Right cardiac atrium (tissue), 5 donors: Measurements from ENCODE around the gene L1CAM. TPM values are rescaled to one million over a fixed set of nuclear protein-coding genes. Genes with fewer than 3 reads are reported as not detected.

Experiments
- ATAC-seq, 2 donors: fragments of 200-7000 bp; cut with Tn5 transposase; one replicate each; pipeline versions ENCODE4 v1.8.0 to v1.9.1; 2020; ENCODE audit warnings: moderate library complexity in 2 of 2, mild to moderate bottlenecking in 1 of 2
- DNase-seq, 3 donors: peaks; one replicate each; pipeline ENCODE4 v3.0.0-alpha.2; 2020
- H3K27ac ChIP-seq: one replicate; pipeline ENCODE4 v1.5.1; 2013; ENCODE audit warnings: mild to moderate bottlenecking, low read length, control low read depth, moderate library complexity
- H3K27me3 ChIP-seq: one replicate; pipeline ENCODE4 v1.6.1; 2013; ENCODE audit not compliant: control insufficient read depth, insufficient read depth
- H3K4me1 ChIP-seq: one replicate; pipeline ENCODE4 v1.6.1; 2013; ENCODE audit warnings: low read length; ENCODE audit not compliant: control insufficient read depth, insufficient read depth
- H3K4me3 ChIP-seq: one replicate; pipeline ENCODE4 v1.5.1; 2013; ENCODE audit warnings: low read length, control low read depth
- H3K9me3 ChIP-seq: one replicate; pipeline ENCODE4 v1.6.1; 2013; ENCODE audit warnings: low read length; ENCODE audit not compliant: control insufficient read depth
- WGBS: extraction: QIAGEN DNeasy Blood & Tissue Kit; methylation state at CpG from one replicate; pipeline ENCODE4 v1.1.7; 2013; 5-methylcytosine and 5-hydroxymethylcytosine counted together
- intact Hi-C, 4 donors: fragments of 100-400 bp; cut with DNase I; formaldehyde crosslinking; loops; one replicate each; pipeline versions ENCODE4 v1.11.0 to v1.14.0; 2022 to 2023
- polyA plus RNA-seq: library from polyadenylated mRNA; stranded (reverse); fragments of 200-250 nt; gene quantifications from one replicate; pipeline ENCODE4 v1.2.3, GENCODE V29; 2013
- total RNA-seq, 4 donors: library from RNA; stranded (reverse); fragmentation: NEBNext Ultra II Directional; extraction: Animal tissue kit (Norgen Biotek cat#: 25700); gene quantifications; one replicate each; pipeline ENCODE4 v1.2.1, GENCODE V29; 2021
- donor health status: healthy with polysubstance abuse.
- donor health status: DM: no; HTN: yes; CAD: no.
- donor health status: DM: no; HTN: no; CAD: no.
- donor health status: DM: no; HTN: yes; CAD: no; lungs with severe emphysema.
- donor health status: DM: yes; HTN: yes; CAD: no.

The L1CAM gene
- total and polyA plus RNA-seq, 5 donors: 7.3 to 14.1 (median 9.2) TPM

DNA sequence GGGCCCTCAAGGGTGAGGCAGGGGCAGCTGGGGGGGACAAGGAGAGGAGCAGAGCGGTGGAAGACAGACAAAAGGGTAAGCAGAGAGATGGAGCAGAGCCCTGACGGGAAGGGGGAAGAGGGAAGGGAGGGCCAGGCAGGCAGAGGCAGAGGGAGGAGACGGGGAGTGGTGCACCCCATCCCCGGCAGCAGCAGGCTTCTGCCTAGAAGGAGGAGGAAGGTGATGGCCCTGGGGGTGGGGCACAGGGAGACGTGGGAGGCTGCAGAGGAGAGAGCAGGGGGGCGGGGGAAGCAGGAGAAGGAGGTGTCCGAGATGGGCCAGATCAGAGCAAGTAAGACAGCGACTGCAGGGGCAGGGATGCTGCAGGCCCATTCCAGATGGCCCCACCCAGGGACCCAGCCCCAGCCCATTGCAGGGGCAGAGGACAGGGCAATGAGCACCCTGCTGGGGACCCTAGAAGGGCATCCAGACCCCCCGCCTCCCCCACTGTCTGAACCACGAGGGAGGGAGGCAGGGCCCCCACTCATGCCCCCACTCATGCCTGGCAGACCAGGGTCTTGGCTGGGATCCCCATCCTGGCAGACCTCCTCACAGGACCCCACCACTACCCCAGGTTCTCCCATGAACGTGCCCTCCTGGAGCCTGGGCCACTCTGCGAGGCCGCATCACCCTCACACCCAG is 2.7 kb downstream of the L1CAM start:
- no peaks in the 10 kb centered on the region for H3K27me3 ChIP-seq
- H3K9me3 ChIP-seq: no peaks in the 10 kb centered on the region
- WGBS: 52% methylated on average over 9 of the region's 13 CpGs
- ATAC-seq: no peak
- no peaks in the 10 kb centered on the region for H3K4me1 ChIP-seq
- H3K4me3 ChIP-seq: no peak overlapping the region
- intact Hi-C loops: no loop called here
- no peak for DNase-seq
- no peak overlapping the region for H3K27ac ChIP-seq

DNA sequence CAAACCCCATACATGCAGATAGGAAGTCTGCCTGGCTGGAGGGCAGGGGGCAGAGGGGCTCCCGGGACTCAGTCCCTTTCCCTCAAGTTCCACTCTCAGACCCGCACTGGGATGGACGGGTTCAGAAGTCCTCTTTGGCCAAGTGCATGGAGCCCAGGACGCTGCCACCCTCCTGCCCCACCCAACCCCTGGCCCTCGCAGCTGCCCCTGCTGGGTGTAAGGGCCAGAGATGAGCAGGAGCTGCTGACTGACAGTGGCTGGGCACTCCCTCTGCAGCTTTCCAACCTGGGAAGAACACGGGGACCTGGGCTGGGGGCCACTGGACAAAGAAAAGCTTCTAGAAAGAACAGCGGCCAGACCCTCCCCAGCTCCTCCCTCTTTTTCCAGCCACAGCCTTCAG is 3.4 kb downstream of the L1CAM start:
- 33% methylated on average over 7 of the region's 7 CpGs for WGBS
- intact Hi-C loops: no loop called here
- no peak overlapping the region for H3K4me3 ChIP-seq
- H3K27ac ChIP-seq: no peak overlapping the region
- H3K4me1 ChIP-seq: no peaks in the 10 kb centered on the region
- DNase-seq (no peak), ATAC-seq (no peak)
- no peaks in the 10 kb centered on the region for H3K9me3 ChIP-seq
- no peaks in the 10 kb centered on the region for H3K27me3 ChIP-seq

DNA sequence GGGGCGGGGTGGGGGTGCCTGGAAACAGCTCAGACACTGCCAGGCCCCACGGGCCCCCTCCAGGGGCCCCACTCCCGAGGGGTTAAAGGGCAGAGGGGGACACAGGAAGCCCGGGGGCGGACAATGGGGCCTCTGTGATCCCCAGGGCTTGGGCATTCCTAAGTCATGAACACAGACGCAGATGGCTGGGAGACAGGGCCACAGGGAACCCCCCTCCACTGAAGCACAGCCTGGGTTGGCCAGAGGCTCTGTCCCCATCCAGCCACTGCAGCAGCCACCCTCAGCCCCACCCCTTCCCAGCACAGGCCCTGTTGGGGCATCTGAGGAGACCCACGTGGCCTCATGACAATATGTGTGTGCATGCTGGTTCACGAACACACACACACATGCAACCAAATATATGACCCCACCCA is 3.9 kb downstream of the L1CAM start:
- ATAC-seq (no peak), DNase-seq (no peak)
- H3K4me3 ChIP-seq: no peak overlapping the region
- no peaks in the 10 kb centered on the region for H3K9me3 ChIP-seq
- intact Hi-C loops: no loop called here
- no peak overlapping the region for H3K27ac ChIP-seq
- H3K4me1 ChIP-seq: no peaks in the 10 kb centered on the region
- WGBS: 47% methylated on average over 8 of the region's 8 CpGs
- no peaks in the 10 kb centered on the region for H3K27me3 ChIP-seq

DNA sequence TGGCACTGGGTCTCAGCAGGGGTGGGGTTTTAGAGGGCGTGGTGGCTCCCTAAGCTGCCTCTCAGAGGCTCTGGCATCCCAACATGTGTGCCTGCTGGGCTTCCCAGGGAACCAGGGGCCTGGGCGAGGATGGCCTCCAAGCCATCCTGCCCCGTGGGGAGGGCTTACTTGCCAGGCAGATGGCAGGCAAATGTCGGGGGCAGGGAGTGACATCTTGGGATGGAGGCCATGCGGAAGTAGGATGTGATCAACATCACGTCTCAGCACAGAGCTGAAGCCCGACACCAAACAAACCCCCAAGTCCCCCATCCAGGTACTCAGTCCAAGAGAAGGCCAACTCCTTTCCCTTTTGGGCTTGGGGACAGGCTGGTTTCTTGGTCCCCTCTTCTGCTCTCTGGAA is 4.7 kb downstream of the L1CAM start:
- Histone ChIP-seq H3K27ac (no peak overlapping the region), H3K9me3 (no peaks in the 10 kb centered on the region), H3K27me3 (no peaks in the 10 kb centered on the region), H3K4me3 (no peak overlapping the region), H3K4me1 (no peaks in the 10 kb centered on the region)
- 81% methylated on average over 7 of the region's 7 CpGs for WGBS
- ATAC-seq (no peak), DNase-seq (no peak)
- intact Hi-C loops: no loop called here

DNA sequence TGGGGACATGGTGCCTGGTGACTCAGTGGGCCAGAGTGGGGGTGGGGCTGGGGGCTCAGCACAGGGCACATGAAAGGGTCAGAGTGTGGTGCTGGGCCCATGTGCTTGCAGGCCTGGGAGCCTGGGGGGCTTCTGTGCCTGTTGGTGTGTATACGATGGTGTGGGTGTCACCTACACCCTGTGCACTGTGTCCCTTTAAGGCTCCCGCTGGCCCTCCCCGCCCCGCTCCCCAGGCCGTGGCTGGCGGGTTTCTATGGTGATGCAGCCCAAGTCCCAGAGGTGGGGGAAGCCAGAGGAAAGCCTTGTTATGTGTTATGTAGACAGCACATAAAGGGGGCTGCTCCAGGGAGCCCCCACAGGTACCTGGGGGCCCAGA is 5.5 kb downstream of the L1CAM start:
- DNase-seq (no peak), ATAC-seq (no peak)
- 32% methylated on average over 6 of the region's 6 CpGs for WGBS

DNA sequence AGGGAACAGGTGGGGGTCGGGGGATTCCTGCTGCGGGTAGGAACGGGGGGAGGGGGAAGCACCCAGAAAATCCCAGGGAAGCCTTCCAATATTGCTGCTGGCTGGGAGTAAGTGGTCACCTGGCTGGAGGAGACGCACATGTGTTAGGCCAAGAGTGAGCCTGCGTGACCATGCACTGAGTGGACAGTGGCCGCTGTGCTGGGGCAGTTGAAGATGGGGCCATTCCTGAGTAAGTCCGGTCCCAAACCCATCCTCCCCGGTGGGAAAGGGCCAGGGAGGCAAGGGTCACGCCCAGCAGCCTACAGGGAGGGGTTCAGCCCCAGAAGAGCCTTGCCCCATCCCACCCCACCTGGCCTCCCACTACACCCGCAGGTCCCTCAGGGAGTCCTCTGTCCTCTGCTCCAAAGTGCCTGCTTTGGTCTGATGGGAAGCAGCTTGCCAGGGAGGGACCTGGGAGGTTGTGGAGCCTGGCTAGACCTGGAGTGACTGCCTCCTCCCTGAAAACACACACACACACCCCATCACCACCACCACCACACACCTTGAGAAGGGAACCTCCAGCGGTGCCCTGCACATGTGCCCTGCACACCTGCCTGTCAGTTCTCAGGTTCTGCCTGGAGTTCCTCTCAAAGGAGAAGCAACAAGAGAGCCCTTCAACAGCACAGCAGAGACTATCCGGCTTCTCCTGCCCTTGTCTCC is 6.1 kb downstream of the L1CAM start:
- DNase-seq (no peak), ATAC-seq (no peak)
- H3K9me3 ChIP-seq: no peaks in the 10 kb centered on the region
- no peak overlapping the region for H3K27ac ChIP-seq
- H3K27me3 ChIP-seq: no peaks in the 10 kb centered on the region
- intact Hi-C loops: no loop called here
- 56% methylated on average over 12 of the region's 12 CpGs for WGBS
- no peak overlapping the region for H3K4me3 ChIP-seq
- no peaks in the 10 kb centered on the region for H3K4me1 ChIP-seq

More for the DNA sequence above, 5.5 kb downstream of the L1CAM start:
- no peaks in the 10 kb centered on the region for H3K27me3 ChIP-seq
- H3K9me3 ChIP-seq: no peaks in the 10 kb centered on the region
- no peak overlapping the region for H3K4me3 ChIP-seq
- no peaks in the 10 kb centered on the region for H3K4me1 ChIP-seq
- intact Hi-C loops: no loop called here
- no peak overlapping the region for H3K27ac ChIP-seq

DNA sequence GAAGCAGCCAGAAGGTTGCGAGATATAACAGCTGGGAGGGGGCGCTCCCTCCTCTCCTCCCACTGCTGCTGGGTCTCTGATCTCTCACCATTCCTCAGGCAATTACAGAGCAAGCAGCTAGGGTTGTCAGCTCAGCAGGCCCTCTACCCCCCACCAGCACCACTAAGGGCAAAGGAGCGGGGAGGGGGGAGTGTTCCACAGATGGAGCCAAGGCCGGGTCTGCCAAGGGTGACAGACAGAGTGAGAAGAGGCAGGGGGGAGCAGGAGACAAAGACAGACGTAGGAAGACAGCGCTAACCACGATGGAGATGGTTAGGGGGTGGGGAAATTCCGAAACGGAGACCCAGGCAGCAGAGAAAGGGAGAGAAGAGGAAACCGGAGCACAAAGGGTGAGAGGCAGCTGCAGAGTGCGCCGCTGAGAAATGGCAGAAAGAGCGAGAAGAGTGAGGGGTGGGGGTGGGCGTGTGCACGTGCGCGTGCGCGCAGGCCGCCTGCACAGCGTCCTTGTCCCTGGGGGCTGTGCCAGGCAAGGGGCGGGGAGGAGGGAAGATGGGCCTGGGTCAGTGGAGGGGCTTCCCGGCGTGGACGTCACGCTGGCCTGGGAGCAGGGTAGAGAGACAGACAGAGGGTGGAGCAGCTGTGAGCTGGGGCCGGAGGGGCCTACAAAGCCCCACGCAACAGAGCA is 6.9 kb downstream of the L1CAM start:
- no peak for DNase-seq
- no peaks in the 10 kb centered on the region for H3K9me3 ChIP-seq
- no peaks in the 10 kb centered on the region for H3K4me1 ChIP-seq
- no peak overlapping the region for H3K27ac ChIP-seq
- 5% methylated on average over 28 of the region's 28 CpGs for WGBS
- no peaks in the 10 kb centered on the region for H3K27me3 ChIP-seq
- intact Hi-C loops: no loop called here
- H3K4me3 ChIP-seq: no peak overlapping the region
- ATAC-seq: no peak

DNA sequence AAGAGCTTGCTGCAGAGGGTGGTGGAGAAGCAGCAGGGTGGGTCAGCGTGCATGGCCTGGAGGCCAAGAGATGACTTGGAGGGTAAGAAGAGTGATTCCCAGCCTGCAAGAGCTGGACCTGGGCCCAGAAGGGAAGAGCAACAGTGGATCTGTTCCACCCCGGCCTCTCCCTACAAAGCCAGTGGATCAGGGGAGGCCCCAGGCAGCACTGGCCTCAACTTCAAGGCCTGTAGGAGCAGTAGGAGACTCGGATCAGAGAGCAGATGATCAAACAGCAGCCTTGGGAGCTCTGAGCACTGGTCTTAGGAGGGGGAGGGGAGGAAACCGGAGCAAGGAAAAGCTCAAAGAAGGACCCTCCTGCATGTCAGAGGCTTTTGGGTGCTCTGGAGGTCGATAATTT is 7.6 kb downstream of the L1CAM start:
- Histone ChIP-seq H3K4me1 (no peaks in the 10 kb centered on the region), H3K4me3 (no peak overlapping the region), H3K27me3 (no peaks in the 10 kb centered on the region), H3K27ac (no peak overlapping the region), H3K9me3 (no peaks in the 10 kb centered on the region)
- no peak for ATAC-seq
- DNase-seq: no peak
- WGBS: 27% methylated on average over 5 of the region's 5 CpGs
- intact Hi-C loops: no loop called here

DNA sequence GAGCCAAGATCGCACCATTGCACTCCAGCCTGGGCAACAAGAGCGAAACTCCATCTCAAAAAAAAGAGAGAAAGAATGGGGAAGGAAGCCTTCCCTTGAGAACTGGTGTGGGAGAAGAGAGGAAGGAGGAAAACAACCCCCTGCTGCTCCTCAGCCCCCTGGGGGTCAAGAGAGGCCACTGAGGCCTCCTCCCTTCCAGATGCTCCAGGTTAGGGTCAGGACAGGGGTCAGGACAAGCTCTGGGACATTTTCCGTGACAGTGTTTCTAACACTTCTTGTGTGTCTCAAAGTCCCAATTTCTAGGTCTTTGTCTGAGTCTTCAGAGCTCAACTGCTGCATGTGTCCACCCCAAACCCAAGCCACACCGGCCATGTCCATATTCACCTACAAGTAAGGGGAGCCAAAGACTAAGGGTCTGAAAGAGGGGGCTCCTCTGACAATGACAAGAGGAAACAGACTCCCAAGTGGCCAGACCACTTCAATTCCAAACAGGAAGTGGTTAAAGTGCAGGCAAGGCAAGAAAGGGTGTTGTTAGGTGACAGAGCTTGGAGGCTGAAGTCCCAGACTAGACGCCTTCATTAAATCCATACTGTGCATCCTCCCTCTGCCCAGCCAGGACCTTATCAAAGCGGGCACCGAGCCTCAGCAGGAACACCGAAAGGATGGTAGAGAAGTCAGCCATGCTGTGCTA is 8.3 kb downstream of the L1CAM start:
- Histone ChIP-seq H3K4me1 (no peaks in the 10 kb centered on the region), H3K27me3 (no peaks in the 10 kb centered on the region), H3K4me3 (no peak overlapping the region), H3K27ac (no peak overlapping the region), H3K9me3 (no peaks in the 10 kb centered on the region)
- WGBS: 73% methylated on average over 8 of the region's 8 CpGs
- intact Hi-C loops: no loop called here
- ATAC-seq (no peak), DNase-seq (no peak)

DNA sequence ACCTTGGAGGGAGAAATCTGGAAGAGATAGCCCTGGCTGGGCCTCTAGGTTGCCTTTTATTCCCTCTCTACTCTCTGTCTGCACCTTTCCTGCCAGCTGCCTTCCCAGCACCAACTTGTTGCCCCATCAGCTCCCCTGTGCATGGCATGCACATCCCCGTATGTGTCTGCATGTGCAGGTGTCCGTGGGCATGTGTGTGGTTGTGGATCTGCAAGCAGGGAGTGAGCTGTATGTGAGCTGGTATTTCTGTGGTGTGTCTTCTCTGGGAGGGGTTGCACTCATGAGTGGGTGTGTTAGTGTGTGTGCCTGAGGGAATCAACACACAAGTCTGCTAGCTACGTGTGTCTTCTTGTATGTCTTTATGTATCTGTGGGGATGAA is 9.9 kb downstream of the L1CAM start:
- H3K4me1 ChIP-seq: no peaks in the 10 kb centered on the region
- no peak for ATAC-seq
- no peak for DNase-seq
- 66% methylated on average over 3 of the region's 3 CpGs for WGBS
- no peak overlapping the region for H3K27ac ChIP-seq
- no peaks in the 10 kb centered on the region for H3K27me3 ChIP-seq
- intact Hi-C loops: no loop called here
- H3K9me3 ChIP-seq: no peaks in the 10 kb centered on the region
- H3K4me3 ChIP-seq: no peak overlapping the region
